Ovary (tissue), 9 donors: Measurements from ENCODE around the gene HCFC1R1. TPM values are rescaled to one million over a fixed set of nuclear protein-coding genes. Genes with fewer than 3 reads are reported as not detected.

ENCODE experiments used
- DNase-seq, 5 donors: peaks; one replicate each; pipeline ENCODE4 v3.0.0-alpha.2; 2019 to 2020
- H3K27ac ChIP-seq, 2 donors: fragments of 200-600 bp; one replicate each; pipeline versions ENCODE4 v1.5.1 to v1.8.0; 2019 to 2022
- H3K27me3 ChIP-seq: fragments of 200-600 bp; one replicate; pipeline ENCODE4 v1.8.0; 2022
- H3K36me3 ChIP-seq: fragments of 200-600 bp; sonication (generic); one replicate; pipeline ENCODE4 v1.5.1; 2019
- H3K4me1 ChIP-seq: one replicate; pipeline ENCODE4 v1.8.1; 2013; ENCODE audit warnings: mild to moderate bottlenecking, moderate library complexity; ENCODE audit not compliant: insufficient read depth
- H3K4me3 ChIP-seq: fragments of 200-600 bp; sonication (generic); one replicate; pipeline ENCODE4 v1.5.1; 2017
- H3K9me3 ChIP-seq, 2 donors: fragments of 200-600 bp in 1 of 2; sonication (generic) in 1 of 2; one replicate each; pipeline versions ENCODE4 v1.5.1 to v1.8.1; 2013 to 2019; ENCODE audit warnings: mild to moderate bottlenecking in 1 of 2, moderate library complexity in 1 of 2
- EP300 ChIP-seq: sonication (generic); formaldehyde crosslinking; IDR thresholded peaks from one replicate; pipeline ENCODE4 v1.6.1; 2017; ENCODE audit warnings: antibody characterized with exemption
- POLR2A ChIP-seq: fragments of 450-650 bp; IDR thresholded peaks from one replicate; pipeline ENCODE4 v1.6.1; 2017; ENCODE audit warnings: antibody characterized with exemption, mild to moderate bottlenecking, moderate library complexity
- WGBS, 3 donors: extraction: QIAGEN DNeasy Blood & Tissue Kit in 1 of 3; methylation state at CpG; one replicate each; pipeline versions ENCODE4 v1.1.5 to v1.1.7; 2013 to 2017; 5-methylcytosine and 5-hydroxymethylcytosine counted together
- intact Hi-C, 4 donors: fragments of 100-400 bp; cut with DNase I; formaldehyde crosslinking; loops; one replicate each; pipeline versions ENCODE4 v1.11.0 to v1.15.1; 2022 to 2023
- polyA plus RNA-seq, 2 donors: library from polyadenylated mRNA; stranded (reverse); fragments of 200-250 nt in 1 of 2; fragments of 350-450 nt in 1 of 2; fragmentation: Illumina TruSeq in 1 of 2; extraction: RNeasy Lipid Tissue Mini Kit (QIAGEN cat#74804) in 1 of 2; gene quantifications; one replicate each; pipeline ENCODE4 v1.2.3, GENCODE V29; 2013 to 2014
- total RNA-seq, 7 donors: library from RNA; depleted of rRNA in 2 of 7; stranded (reverse); fragments of >200 nt in 2 of 7; fragmentation: NEBNext Ultra II Directional in 3 of 7; extraction: Animal tissue kit (Norgen Biotek cat#: 25700) in 3 of 7; gene quantifications; one replicate each; pipeline versions ENCODE4 v1.1.0 to v1.2.4, GENCODE V29; 2016 to 2023
- TF ChIP-seq, protein P1 (sequence below), 3 donors: fragments of 450-650 bp in 2 of 3; fragments of 200-600 bp in 1 of 3; IDR thresholded peaks; one replicate each; pipeline versions ENCODE4 v1.5.1 to v1.8.0; 2016 to 2022; ENCODE audit warnings: antibody characterized with exemption in 3 of 3, mild to moderate bottlenecking in 1 of 3
- donor health status: DM: no; HTN: no; CAD: no; lungs with moderate emphysema.
- donor health status: DM: no; HTN: no; CAD: no.
- donor health status: Bipolar disorder and iron deficiency.
- donor health status: DM: yes; HTN: yes; CAD: no.
- donor health status: DM: no; HTN: no; CAD: no.
- donor health status: DM: yes; HTN: yes; CAD: no.

Gene HCFC1R1
- total and polyA plus RNA-seq, 9 donors, result 15.9 to 82.0 (median 55.1) TPM

DNA sequence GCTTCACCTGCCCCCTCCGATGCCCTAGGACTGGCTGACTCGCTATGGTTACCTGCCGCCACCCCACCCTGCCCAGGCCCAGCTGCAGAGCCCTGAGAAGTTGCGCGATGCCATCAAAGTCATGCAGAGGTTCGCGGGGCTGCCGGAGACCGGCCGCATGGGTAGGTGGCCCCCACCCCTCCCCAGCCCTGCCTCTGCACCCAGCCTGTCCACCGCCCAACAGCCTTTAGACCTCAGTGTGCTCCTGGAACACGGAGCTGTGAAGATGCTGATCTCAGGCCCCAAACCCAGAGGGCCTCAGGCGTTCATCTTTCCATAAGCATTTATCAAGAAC, 23.6 kb upstream of the HCFC1R1 start:
- intact Hi-C loops, result no loop called here
- H3K4me1 ChIP-seq, result peaks cover 5% of the 10 kb centered on the region
- H3K4me3 ChIP-seq, result no peak overlapping the region
- H3K9me3 ChIP-seq, result no peaks in the 10 kb centered on the region
- H3K27ac ChIP-seq, result no peak overlapping the region
- TF ChIP-seq EP300 (no peak), POLR2A (no peak)
- TF ChIP-seq, protein P1, sequence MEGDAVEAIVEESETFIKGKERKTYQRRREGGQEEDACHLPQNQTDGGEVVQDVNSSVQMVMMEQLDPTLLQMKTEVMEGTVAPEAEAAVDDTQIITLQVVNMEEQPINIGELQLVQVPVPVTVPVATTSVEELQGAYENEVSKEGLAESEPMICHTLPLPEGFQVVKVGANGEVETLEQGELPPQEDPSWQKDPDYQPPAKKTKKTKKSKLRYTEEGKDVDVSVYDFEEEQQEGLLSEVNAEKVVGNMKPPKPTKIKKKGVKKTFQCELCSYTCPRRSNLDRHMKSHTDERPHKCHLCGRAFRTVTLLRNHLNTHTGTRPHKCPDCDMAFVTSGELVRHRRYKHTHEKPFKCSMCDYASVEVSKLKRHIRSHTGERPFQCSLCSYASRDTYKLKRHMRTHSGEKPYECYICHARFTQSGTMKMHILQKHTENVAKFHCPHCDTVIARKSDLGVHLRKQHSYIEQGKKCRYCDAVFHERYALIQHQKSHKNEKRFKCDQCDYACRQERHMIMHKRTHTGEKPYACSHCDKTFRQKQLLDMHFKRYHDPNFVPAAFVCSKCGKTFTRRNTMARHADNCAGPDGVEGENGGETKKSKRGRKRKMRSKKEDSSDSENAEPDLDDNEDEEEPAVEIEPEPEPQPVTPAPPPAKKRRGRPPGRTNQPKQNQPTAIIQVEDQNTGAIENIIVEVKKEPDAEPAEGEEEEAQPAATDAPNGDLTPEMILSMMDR (IDR thresholded peaks at IDR 0.05), result no peak
- 6 to 9% (median 7%) methylated on average over 12 to 13 of the region's 13 CpGs for WGBS, 3 donors
- peaks cover 4% of the 10 kb centered on the region for H3K27me3 ChIP-seq
- no peaks in the 10 kb centered on the region for H3K36me3 ChIP-seq
- no peak for DNase-seq

- no peaks in the 10 kb centered on the region for H3K9me3 ChIP-seq
- intact Hi-C loops, result no loop called here
- DNase-seq, result no peak
- no peak for TF ChIP-seq POLR2A
- TF ChIP-seq EP300, result no peak
- TF ChIP-seq, protein P1 (IDR thresholded peaks at IDR 0.05), result no peak
- no peaks in the 10 kb centered on the region for H3K36me3 ChIP-seq
- no peak overlapping the region for H3K27ac ChIP-seq
- no peak overlapping the region for H3K4me3 ChIP-seq
- peaks cover 4% of the 10 kb centered on the region for H3K27me3 ChIP-seq
- 1 to 2% (median 1%) methylated on average over 38 to 54 of the region's 54 CpGs for WGBS, 3 donors
- H3K4me1 ChIP-seq, result peaks cover 5% of the 10 kb centered on the region
These were observed 23.1 kb upstream of the HCFC1R1 start for GRCh38 chr16:3046641-3047386.

DNA sequence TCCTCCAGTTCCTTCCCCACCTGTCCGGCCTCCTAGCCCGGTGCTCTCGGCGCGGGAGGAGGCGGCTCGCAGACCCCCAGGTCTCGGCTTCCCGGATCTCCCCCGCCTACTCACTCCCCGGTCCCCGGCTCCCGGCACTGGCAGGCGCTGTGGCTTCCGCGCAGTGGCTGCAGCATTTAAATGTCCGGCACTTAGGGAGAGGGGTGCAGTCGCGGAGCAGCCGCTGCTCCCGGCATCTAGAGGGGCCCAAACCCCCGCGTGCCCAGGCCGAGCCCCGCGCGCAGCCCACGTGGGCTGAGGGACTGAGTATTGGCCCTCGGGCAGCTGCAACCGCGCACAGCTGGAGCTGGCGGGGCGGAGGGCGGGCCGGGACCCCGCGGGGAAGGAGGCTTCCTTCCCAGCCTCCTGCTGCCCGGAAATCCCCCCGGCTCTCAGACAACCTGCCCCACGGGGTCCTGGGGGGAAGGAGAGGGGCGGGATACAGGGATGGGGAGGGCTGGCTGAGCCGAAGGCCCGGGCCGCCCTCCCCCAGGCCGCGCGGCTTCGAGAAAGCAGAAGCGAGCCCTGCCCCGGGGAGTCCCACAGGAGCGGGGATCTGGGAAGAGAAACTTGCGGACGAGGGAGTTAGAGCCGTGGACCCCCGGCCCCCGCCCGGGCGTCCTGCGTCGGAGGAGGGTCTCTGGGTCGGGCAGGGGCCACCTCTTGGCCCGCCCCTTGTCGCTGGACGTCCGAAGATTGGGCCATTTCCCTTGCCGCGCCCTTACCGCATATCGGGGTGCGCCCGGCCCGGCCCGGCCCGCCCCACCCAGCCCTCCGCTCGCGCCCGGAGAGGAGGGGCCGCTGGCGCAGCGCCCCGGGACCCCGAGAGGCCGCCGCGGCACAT, 22.3 kb upstream of the HCFC1R1 start, which contains the start of gene MMP25:
TSS of gene MMP25 (plus strand) at position 804 of the 883 bp plus-strand sequence. CDS start 357 bp downstream, outside the sequence.
- Histone ChIP-seq H3K36me3 (no peaks in the 10 kb centered on the region), H3K9me3 (no peaks in the 10 kb centered on the region), H3K4me3 (peak within 1 kb of the TSS; percentile 6), H3K27me3 (peaks cover 4% of the 10 kb centered on the region), H3K4me1 (peaks cover 5% of the 10 kb centered on the region), H3K27ac (no peak within 1 kb of the TSS)
- whole genome bisulfite sequencing, 3 donors, result 0 to 1% (median 1%) methylated on average over 53 to 86 of the region's 86 CpGs
- TF ChIP-seq, protein P1 (IDR thresholded peaks at IDR 0.05), result no peak
- TF ChIP-seq EP300, result no peak
- no peak for TF ChIP-seq POLR2A
- intact Hi-C loops, result no loop called here
- no peak for DNase-seq

GRCh38 chr16:3044708-3045107, 21.0 kb upstream of the HCFC1R1 start:
- H3K27me3 ChIP-seq, result peaks cover 4% of the 10 kb centered on the region
- 81 to 87% (median 82%) methylated on average over 6 of the region's 6 CpGs for WGBS, 3 donors
- DNase-seq, result no peak
- peaks cover 5% of the 10 kb centered on the region for H3K4me1 ChIP-seq
- intact Hi-C loops, result no loop called here
- H3K4me3 ChIP-seq, result no peak overlapping the region
- no peak for TF ChIP-seq EP300
- TF ChIP-seq POLR2A, result no peak
- TF ChIP-seq, protein P1 (IDR thresholded peaks at IDR 0.05), result no peak
- H3K9me3 ChIP-seq, result no peaks in the 10 kb centered on the region
- H3K27ac ChIP-seq, result no peak overlapping the region
- H3K36me3 ChIP-seq, result no peaks in the 10 kb centered on the region
